MG63 (cell line): ENCODE data around the gene POLR2J. TPM values are rescaled to one million over a fixed set of nuclear protein-coding genes. Genes with fewer than 3 reads are reported as not detected.
A peak's percentile ranks its signal among the peaks of the same experiment; 100 is the strongest.
"Not testable (repeated sequence)": the region's sequence is repeated elsewhere in the genome, so short reads cannot be mapped to it uniquely, and the experiment has no call there.

ENCODE experiments used
- DNase-seq: peaks from one replicate; pipeline ENCODE4 v3.0.0-alpha.2; 2020
- H3K27me3 ChIP-seq: fragments of 250-450 bp; sonication (Bioruptor Pico); 2 replicates; pipeline ENCODE4 v1.5.1; 2020; ENCODE audit warnings: mild to moderate bottlenecking, moderate library complexity
- H3K36me3 ChIP-seq: fragments of 250-450 bp; sonication (Bioruptor Pico); 2 replicates; pipeline ENCODE4 v1.5.1; 2020; ENCODE audit warnings: mild to moderate bottlenecking, moderate library complexity
- H3K4me3 ChIP-seq: fragments of 250-450 bp; sonication (Bioruptor Pico); 2 replicates; pipeline ENCODE4 v1.5.1; 2020; ENCODE audit warnings: mild to moderate bottlenecking, moderate library complexity
- H3K9me3 ChIP-seq: fragments of 250-450 bp; sonication (Bioruptor Pico); 2 replicates; pipeline ENCODE4 v1.5.1; 2020; ENCODE audit warnings: mild to moderate bottlenecking, moderate library complexity
- total RNA-seq: library from RNA; depleted of rRNA; stranded (reverse); fragments of >200 nt; shearing (Covaris generic); gene quantifications from 2 replicates; pipeline ENCODE4 v1.2.3, GENCODE V29; 2014; ENCODE audit warnings: low replicate concordance; rRNA removed

The POLR2J gene
- 18.4 and 45.5 TPM in 2 replicates for total RNA-seq

DNA sequence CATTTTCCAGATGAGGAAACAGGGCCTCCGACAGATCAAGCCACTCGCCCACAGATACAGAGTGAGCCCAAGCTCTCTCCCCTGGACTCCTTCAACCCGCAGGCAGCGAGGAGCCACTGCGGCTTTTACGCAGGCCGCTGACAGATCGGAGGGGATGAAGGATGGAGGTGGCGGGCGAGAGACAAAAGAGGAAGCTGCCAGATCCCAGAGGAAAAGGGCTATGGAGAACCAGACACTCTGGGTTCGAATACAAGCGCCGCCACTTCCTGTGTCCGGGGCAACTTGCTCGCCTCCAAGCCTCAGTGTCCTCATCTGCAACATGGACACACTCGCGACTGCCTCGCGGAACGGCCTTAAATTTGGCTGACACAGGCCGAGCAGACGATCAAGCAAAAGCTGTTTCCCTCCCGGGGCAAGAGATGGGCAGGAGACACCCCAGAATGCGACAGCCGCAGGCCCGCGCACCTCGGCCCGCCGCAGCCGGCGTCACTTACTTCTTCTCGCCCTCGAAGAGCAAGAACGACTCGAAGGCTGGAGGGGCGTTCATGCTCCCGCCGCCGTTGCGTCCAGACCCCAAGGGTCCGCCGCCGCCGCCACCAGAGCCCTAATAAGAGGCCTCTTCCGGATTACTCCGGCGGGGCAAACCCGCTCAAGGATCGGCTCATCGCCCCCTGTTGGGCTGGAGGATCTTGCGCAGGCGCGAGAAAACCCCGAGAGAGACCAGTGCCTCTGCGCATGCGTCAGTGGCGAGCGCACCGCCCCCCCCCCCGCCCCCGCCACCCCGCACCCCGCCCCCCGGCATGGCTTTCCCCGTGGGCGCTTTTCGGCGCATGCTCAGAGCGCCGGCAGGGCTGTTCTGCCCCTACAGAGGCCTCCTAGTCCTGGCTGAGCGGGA, at the start of gene POLR2J:
Gene POLR2J (minus strand): TSS at position 609 of the 895 bp plus-strand sequence. CDS start 62 bp downstream, at position 547.
- peak within 1 kb of the TSS; percentile 70 for H3K4me3 ChIP-seq
- DNase-seq = peak; percentile 74
- not testable (repeated sequence) for H3K36me3 ChIP-seq, H3K27me3 ChIP-seq, H3K9me3 ChIP-seq

DNA sequence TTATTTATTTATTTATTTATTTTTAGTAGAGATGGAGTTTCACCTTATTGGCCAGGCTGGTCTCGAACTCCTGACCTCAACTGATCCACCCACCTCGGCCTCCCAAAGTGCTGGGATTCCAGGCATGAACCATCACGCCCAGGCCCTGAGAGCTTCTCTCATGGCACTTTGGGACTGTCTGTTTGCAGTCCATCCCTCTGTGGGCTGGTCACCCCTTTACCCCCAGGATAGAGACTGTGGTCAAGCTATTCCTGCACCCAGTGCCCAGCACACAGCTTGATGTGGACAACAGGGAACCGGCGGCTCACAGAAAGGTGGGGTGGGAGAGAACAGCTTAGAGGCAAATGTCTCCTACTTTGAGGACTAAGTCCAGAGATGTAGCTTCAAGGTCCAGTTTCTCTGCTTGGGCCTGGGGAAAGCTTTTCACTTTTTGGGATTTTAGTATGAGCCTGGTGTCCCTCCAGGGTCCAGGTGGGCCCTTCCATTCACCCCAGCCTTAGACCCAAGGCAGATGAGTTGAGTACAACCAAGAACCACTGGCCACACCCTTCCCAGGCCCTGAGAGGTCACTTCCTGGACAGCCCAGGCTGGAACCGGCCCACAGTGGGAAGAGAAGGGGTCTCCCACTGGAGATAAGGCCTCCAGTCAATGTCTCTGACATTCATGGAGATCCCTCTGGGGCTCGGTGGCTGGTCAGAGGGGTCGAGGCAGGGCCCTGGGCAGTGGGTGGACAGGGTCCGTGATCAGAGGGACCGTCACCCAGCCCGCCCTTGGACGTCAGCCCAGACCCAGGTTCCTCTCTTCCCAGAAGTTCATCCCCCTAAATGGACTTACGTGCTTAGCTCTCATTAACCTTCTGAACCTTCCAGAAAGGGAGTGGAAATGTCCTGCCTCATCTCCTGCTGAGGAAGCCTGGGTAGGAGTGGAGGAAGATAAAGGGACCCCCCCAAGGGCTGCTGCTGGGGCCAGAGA, 49.4 kb upstream of the POLR2J start:
- not testable (repeated sequence) for H3K27me3 ChIP-seq, H3K9me3 ChIP-seq, H3K36me3 ChIP-seq, DNase-seq, H3K4me3 ChIP-seq

DNA sequence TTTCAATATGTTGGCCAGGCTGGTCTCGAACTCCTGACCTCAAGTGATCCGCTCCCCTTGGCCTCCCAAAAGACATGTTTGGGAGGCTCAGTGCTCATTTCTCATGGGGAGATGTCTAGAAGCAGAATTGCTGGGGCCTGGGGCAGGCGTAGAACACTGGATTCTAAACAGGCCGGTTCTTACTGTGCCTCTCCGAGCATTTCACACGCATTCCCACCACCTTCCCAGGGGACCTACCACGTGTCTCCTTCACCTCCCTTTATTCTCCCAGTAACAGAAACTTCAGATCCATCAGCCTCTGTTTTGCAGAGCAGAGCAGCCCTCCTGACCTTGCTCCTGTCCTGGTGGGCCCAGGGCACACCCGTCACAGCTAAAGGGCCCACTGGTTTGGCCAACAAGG, 48.5 kb upstream of the POLR2J start:
- not testable (repeated sequence) for H3K36me3 ChIP-seq, H3K27me3 ChIP-seq, DNase-seq, H3K4me3 ChIP-seq, H3K9me3 ChIP-seq

DNA sequence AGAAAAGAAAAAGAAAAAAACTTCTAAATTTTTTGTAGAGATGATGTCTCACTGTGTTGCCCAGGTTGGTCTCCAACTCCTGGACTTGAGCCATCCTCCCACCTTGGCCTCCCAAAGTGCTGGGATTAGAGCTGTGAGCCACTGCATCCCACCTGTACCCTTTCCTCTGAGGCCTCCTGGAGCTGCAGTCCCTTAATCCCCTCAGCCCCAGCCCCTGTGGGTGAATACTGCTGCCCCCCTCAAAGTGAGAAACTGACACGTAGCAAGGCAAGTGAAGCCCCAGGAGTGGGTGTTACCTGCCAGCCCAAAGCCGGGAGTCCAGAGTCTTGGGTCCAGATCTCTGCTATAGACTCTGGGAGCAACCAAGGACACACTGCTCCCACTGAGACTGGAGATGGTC, 46.1 kb upstream of the POLR2J start:
- not testable (repeated sequence) for H3K36me3 ChIP-seq, H3K9me3 ChIP-seq, H3K27me3 ChIP-seq, H3K4me3 ChIP-seq, DNase-seq

DNA sequence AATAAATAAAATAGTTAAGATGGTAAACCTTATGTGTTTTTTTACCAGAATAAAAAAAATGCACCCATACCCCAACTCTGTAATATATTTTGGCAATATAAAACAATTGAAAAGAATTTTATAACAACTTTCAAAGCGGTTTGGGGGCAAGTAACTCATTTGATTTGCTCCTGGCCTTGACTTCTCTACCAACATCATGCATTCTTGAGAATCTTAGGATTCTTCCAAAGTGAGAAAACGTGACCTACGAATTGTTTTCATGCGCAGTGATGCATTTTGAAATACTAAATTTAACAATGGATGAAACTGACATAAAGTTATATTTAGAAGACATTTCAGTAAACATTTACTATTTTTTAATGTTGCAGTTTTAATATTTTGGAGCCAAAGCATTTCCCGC, 42.1 kb upstream of the POLR2J start:
- not testable (repeated sequence) for DNase-seq, H3K27me3 ChIP-seq, H3K4me3 ChIP-seq, H3K9me3 ChIP-seq, H3K36me3 ChIP-seq

DNA sequence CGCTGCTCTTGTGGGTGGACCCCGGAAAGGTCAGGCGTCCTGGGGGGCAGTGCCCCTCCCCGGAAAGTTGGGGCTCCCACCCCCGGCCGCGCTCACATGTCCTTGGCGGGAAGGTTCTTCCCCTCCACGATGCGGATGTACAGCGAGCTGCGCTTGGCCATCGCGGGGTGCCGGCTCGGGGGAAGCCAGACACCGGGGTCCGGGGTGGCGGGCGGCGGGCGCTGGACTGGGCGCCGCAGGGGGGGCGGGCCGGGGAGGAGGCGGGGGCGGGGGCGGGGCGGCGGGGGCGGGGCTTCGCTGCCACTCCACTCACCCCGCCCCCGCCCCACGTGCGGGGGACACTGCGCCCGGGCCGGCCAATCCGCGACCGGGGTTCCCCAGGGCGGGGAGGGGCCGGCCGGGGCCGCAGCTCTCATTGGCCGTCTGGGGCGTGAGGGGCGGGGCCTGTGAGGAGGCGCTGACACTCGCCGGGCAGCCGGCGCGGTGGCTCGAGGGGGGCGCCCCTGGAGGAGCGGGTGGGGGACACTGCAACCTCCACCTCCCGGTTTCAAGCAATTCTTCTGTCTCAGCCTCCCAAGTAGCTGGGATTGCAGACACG, 38.9 kb upstream of the POLR2J start, which contains the start of gene RASA4B:
Gene RASA4B (minus strand): TSS at position 228 of the 598 bp plus-strand sequence. CDS start 67 bp downstream, at position 161.
- H3K9me3 ChIP-seq, H3K4me3 ChIP-seq, H3K27me3 ChIP-seq, H3K36me3 ChIP-seq, DNase-seq: not testable (repeated sequence)

DNA sequence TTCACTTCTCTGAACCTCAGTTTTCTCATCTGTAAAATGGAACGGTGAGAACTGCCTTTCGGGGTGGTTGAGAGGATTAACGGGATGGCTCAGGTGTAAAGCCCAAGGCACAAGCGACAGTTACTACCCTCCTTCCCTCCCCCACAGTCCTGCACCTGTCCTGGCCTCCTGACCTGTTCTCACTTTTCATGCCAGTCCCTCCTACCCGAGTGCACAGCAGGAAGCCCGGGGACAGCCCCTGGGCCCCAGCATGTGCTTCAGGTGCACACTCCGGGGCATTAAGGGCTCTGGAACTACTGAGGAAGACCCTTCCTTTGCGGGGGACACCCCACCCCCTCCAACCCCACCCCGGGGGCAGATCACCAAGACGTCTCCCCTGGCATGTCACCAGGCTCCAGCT, 38.2 kb upstream of the POLR2J start:
- not testable (repeated sequence) for H3K4me3 ChIP-seq, H3K27me3 ChIP-seq, DNase-seq, H3K9me3 ChIP-seq, H3K36me3 ChIP-seq

DNA sequence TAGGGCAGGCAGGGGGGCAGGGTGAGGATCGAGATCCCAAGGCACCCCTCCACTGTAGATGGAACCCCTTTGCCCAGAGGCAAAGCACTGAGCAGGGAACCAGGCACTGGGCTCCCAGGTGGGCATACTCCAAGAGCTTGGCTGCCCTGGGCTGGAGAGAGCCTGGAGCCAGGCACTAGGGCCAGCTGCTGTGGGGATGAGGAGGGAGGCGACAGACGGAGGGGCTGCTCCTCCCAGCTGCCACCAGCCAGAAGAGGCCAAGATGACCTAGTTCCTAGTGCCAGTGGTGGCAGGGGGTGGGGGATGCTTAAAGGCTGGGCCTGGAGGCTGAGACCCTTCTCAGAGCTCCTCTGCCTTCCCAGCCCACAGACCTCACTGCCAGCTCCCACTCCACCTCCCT, 37.2 kb upstream of the POLR2J start:
- not testable (repeated sequence) for H3K9me3 ChIP-seq, H3K27me3 ChIP-seq, DNase-seq, H3K4me3 ChIP-seq, H3K36me3 ChIP-seq

DNA sequence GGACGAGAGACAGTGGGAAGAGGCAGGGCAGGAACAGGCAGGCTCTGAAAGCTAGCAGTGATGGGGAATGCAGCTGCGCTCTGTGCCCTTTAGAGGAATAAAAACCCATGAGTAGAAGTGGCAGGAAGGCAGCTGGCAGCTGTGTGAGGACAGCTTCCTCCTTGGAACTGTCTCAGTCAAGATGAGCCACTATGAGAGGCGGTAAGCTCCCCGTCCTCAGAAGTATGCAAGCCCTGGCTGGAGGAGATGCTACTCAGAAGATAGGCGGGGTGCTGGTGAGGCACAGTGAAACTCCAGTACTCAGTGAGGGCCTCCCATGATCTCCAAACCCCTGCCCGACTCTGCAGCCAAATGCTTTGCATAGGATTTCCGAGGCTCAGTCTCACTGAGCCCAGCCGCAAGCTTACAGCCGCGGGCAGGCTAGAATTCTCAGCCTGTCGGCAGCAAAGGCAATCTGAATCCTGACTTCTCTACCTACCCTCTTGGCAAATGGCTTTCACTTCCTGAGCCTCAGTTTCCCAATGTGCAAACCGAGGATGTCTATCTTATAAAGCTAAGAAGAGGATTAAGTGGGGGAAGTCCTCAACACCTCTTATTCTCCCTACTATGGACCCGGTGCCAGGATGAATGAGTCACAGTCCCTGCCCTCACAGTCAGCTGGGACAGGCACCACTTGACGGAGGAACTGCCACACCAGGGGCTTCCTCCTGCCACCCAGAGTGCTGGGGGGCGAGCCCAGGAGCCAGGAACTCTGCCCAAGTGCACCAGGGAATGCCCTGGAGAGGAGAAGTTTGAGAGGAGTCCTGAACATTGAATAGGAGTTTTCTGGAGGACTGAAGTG, 36.4 kb upstream of the POLR2J start:
- H3K4me3 ChIP-seq, H3K36me3 ChIP-seq, DNase-seq, H3K9me3 ChIP-seq, H3K27me3 ChIP-seq: not testable (repeated sequence)

DNA sequence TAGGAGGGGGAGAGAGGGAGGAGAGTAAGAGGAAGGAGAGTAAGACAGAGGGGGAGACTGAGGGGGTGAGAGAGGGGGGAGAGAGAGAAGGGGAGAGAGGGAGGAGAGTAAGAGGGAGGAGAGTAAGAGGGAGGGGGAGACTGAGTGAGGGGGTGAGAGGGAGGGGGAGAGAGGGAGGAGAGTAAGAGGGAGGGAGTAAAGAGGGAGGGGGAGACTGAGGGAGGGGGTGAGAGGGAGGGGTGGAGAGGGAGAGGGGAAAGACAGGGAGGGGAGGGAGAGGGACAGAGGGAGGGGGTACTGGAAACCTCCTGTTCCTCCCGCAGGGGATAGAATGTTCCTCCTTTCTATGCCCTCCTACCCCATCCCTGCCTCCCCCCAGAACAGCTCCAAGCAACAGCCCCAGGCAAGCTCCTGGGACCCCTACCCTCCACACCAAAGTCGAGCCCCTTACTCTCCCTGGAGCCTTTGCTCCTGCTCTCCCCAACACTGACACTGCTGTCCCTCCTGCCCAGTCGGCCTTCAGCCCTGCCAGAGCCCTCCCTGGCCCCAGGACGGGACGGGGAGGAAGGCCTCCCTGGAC, 34.0 kb upstream of the POLR2J start:
- not testable (repeated sequence) for H3K36me3 ChIP-seq, DNase-seq, H3K4me3 ChIP-seq, H3K9me3 ChIP-seq, H3K27me3 ChIP-seq

DNA sequence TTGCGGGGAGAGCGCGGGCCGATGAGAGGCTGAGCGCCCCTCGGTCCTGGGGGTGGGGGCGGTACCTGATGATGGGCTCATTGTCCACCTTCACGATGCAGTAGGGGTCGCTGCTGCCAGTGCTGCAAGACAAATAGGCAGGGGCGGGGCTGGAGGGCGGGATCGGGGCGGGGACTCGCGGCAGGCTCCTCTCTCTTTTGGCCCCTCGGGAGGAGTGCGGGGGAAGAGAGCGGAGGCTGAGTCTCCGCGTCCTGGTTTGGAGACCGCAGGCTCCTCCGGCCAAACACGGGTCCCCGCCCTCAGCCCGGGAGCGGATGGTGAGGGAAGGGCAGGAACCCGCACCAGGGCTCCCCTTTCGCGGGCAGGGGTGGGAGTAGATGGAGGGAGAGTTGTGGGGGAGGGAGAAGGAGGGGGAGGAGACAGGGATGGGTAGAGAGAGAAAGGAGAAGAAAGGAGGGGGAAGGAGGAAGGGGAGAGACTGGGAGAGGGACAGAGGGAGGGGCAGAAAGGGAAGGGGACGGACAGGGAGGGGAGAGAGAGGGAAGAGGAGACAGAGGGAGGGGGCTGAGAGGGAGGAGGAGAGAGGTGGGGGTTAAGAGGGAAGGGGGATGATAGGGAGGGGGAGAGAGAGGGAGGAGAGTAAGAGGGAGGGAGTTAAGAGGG, 33.3 kb upstream of the POLR2J start:
- DNase-seq, H3K36me3 ChIP-seq, H3K9me3 ChIP-seq, H3K27me3 ChIP-seq, H3K4me3 ChIP-seq: not testable (repeated sequence)

DNA sequence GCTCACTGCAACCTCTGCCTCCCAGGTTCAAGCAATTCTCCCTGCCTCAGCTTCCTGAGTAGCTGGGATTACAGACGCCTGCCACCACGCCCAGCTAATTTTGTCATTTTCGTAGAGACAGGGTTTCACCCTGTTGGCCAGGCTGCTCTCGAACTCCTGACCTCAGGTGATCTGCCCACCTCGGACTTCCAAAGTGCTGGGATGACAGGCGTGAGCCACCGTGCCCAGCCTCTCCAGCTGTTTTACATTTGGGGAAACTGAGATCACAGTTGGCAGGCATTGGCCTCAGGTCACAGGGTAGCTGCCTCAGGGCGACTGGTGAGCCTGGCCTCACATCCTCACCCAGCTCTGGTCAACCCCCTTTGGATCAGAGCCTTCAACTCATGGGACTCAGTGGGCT, 31.9 kb upstream of the POLR2J start:
- not testable (repeated sequence) for H3K9me3 ChIP-seq, DNase-seq, H3K27me3 ChIP-seq, H3K4me3 ChIP-seq, H3K36me3 ChIP-seq

DNA sequence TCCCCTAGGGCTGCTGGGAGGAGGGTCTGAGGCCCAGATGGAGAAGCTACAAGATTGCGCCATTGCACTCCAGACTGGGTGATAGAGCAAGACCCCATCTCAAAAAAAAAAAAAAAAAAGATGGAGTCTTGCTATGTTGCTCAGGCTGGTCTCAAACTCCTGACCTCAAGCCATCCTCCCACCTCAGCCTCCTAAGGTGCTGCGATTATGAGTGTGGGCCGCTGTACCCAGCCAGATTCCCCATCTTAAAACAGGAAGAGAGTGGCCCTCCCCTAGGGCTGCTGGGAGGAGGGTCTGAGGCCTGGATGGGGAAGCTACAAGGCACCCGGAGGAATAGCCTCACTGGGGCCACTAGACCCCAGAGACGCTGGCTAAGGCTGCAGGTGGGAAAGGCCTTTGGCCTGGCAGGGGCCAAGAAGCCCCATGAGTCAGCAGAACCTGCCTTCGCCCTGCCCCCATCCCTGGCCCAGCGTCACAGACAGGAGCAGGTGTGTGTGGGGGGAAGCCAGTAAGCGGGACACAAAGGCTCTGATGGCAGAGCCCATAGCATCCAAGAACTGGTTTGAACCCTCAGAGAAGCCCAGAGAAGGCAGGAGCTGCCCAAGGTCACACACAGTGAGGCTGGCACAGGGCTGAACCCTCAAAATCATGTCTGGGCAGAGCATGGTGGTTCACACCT, 28.8 kb upstream of the POLR2J start:
- DNase-seq, H3K27me3 ChIP-seq, H3K9me3 ChIP-seq, H3K4me3 ChIP-seq, H3K36me3 ChIP-seq: not testable (repeated sequence)

DNA sequence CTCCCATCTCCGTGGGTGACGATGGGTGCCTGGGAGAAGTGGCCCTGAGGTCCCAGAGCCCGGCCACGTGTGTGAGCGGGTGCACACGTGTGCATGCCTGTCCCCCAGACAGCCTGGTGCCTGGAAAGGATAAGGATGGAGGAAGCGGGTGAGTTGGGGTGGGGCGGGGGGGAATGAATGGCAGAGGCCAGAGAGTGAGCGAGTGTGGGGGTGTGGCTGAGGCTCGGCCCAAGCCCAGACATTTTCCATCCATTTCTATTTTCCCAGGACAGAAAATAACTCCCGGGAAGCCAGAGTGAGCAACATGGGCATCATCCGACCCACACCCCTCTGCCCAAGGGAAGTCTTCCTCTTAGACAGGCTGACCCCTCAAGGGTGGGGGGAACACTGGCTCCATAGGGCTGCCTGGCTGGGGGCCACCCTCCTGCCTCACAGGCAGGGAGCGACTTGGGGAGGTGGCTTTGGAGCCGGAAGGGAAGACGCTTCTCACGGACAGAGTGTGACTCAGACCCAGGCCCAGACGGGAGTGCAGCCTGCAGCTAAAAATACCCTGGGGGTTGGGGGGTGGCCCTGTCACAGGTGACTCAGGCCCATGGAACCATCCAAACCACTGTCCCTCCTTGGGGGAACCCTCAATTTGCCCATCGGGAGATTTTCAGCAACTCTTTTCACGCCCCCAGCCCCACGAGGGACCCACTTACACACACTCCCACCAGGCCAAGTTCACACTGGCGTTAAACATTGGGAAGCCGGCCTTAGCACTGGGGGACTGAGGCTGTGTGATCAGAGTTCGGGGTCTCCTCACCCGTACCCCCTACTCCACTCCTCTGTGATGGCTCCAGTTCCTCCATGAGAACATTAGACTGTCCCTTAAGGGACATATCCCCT, 26.8 kb upstream of the POLR2J start:
- DNase-seq, H3K27me3 ChIP-seq, H3K36me3 ChIP-seq, H3K9me3 ChIP-seq, H3K4me3 ChIP-seq: not testable (repeated sequence)
